ENCODE data around the gene FAM83D.

FAM83D gene

GRCh38 chr20:38975539-38976120 lies 49.4 kb downstream of the FAM83D start:
- TF ChIP-seq, protein P1, sequence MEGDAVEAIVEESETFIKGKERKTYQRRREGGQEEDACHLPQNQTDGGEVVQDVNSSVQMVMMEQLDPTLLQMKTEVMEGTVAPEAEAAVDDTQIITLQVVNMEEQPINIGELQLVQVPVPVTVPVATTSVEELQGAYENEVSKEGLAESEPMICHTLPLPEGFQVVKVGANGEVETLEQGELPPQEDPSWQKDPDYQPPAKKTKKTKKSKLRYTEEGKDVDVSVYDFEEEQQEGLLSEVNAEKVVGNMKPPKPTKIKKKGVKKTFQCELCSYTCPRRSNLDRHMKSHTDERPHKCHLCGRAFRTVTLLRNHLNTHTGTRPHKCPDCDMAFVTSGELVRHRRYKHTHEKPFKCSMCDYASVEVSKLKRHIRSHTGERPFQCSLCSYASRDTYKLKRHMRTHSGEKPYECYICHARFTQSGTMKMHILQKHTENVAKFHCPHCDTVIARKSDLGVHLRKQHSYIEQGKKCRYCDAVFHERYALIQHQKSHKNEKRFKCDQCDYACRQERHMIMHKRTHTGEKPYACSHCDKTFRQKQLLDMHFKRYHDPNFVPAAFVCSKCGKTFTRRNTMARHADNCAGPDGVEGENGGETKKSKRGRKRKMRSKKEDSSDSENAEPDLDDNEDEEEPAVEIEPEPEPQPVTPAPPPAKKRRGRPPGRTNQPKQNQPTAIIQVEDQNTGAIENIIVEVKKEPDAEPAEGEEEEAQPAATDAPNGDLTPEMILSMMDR (IDR thresholded peaks at IDR 0.05; ENCODE audit: poor library complexity, severe bottlenecking): no peak
- no peaks in the 10 kb centered on the region for H3K27me3 ChIP-seq (ENCODE audit: insufficient read depth, poor library complexity, severe bottlenecking)
- H3K4me3 ChIP-seq (ENCODE audit: severe bottlenecking): no peak overlapping the region
- H3K9me3 ChIP-seq (ENCODE audit: severe bottlenecking): no peaks in the 10 kb centered on the region
- no peak for DNase-seq (ENCODE audit: low spot score)
- no peak for ATAC-seq (ENCODE audit: low read depth)
- H3K27ac ChIP-seq (ENCODE audit: poor library complexity, severe bottlenecking): no peak overlapping the region
- peaks cover 79% of the 10 kb centered on the region for H3K36me3 ChIP-seq (ENCODE audit: low read depth)
- H3K4me1 ChIP-seq (ENCODE audit: insufficient read depth, poor library complexity, severe bottlenecking): peaks cover 28% of the 10 kb centered on the region

- no peaks in the 10 kb centered on the region for H3K27me3 ChIP-seq (ENCODE audit: insufficient read depth, poor library complexity, severe bottlenecking)
- H3K9me3 ChIP-seq (ENCODE audit: severe bottlenecking): no peaks in the 10 kb centered on the region
- H3K4me3 ChIP-seq (ENCODE audit: severe bottlenecking): no peak overlapping the region
- H3K27ac ChIP-seq (ENCODE audit: poor library complexity, severe bottlenecking): no peak overlapping the region
- H3K4me1 ChIP-seq (ENCODE audit: insufficient read depth, poor library complexity, severe bottlenecking): peaks cover 11% of the 10 kb centered on the region
- no peak for DNase-seq (ENCODE audit: low spot score)
- H3K36me3 ChIP-seq (ENCODE audit: low read depth): peaks cover 71% of the 10 kb centered on the region
- no peak for ATAC-seq (ENCODE audit: low read depth)
- TF ChIP-seq, protein P1 (IDR thresholded peaks at IDR 0.05; ENCODE audit: poor library complexity, severe bottlenecking): no peak
These were observed 53.2 kb downstream of the FAM83D start for GRCh38 chr20:38979434-38979833.

DNA sequence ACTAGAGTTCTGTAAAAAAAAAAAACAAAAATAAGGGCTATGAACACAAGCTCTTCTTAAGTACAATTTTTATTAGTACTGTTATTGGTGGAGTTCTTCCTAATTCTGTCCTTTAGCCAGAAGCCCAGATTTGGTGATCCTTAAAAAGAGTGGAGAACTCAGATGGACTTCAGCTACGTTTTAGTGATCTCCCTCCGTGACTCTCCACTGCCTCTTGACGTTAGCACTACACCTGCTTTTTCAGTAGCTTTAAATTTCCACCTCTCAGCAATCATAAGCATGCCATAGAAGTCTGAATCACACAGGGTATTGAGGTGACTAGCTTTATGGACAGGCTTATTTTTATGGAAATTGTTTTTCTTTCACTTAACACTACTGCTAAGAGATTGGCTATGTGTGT lies 53.6 kb downstream of the FAM83D start:
- no peaks in the 10 kb centered on the region for H3K9me3 ChIP-seq (ENCODE audit: severe bottlenecking)
- no peak overlapping the region for H3K4me3 ChIP-seq (ENCODE audit: severe bottlenecking)
- TF ChIP-seq, protein P1 (IDR thresholded peaks at IDR 0.05; ENCODE audit: poor library complexity, severe bottlenecking): no peak
- no peak overlapping the region for H3K27ac ChIP-seq (ENCODE audit: poor library complexity, severe bottlenecking)
- H3K36me3 ChIP-seq (ENCODE audit: low read depth): peaks cover 71% of the 10 kb centered on the region
- H3K4me1 ChIP-seq (ENCODE audit: insufficient read depth, poor library complexity, severe bottlenecking): peaks cover 15% of the 10 kb centered on the region
- ATAC-seq (ENCODE audit: low read depth): no peak
- H3K27me3 ChIP-seq (ENCODE audit: insufficient read depth, poor library complexity, severe bottlenecking): no peaks in the 10 kb centered on the region
- DNase-seq (ENCODE audit: low spot score): no peak

- H3K27ac ChIP-seq (ENCODE audit: poor library complexity, severe bottlenecking): no peak overlapping the region
- H3K27me3 ChIP-seq (ENCODE audit: insufficient read depth, poor library complexity, severe bottlenecking): no peaks in the 10 kb centered on the region
- TF ChIP-seq, protein P1 (IDR thresholded peaks at IDR 0.05; ENCODE audit: poor library complexity, severe bottlenecking): no peak
- peaks cover 23% of the 10 kb centered on the region for H3K4me1 ChIP-seq (ENCODE audit: insufficient read depth, poor library complexity, severe bottlenecking)
- ATAC-seq (ENCODE audit: low read depth): peak; percentile 41; the same call in 2 of the 3 replicates
- peaks cover 58% of the 10 kb centered on the region for H3K36me3 ChIP-seq (ENCODE audit: low read depth)
- no peak overlapping the region for H3K4me3 ChIP-seq (ENCODE audit: severe bottlenecking)
- no peaks in the 10 kb centered on the region for H3K9me3 ChIP-seq (ENCODE audit: severe bottlenecking)
- no peak for DNase-seq (ENCODE audit: low spot score)
These were observed 56.1 kb downstream of the FAM83D start for GRCh38 chr20:38982291-38982690.

- H3K4me1 ChIP-seq (ENCODE audit: insufficient read depth, poor library complexity, severe bottlenecking): peaks cover 23% of the 10 kb centered on the region
- TF ChIP-seq, protein P1 (IDR thresholded peaks at IDR 0.05; ENCODE audit: poor library complexity, severe bottlenecking): no peak
- H3K27me3 ChIP-seq (ENCODE audit: insufficient read depth, poor library complexity, severe bottlenecking): no peaks in the 10 kb centered on the region
- ATAC-seq (ENCODE audit: low read depth): no peak
- no peak overlapping the region for H3K27ac ChIP-seq (ENCODE audit: poor library complexity, severe bottlenecking)
- H3K36me3 ChIP-seq (ENCODE audit: low read depth): peaks cover 63% of the 10 kb centered on the region
- no peak overlapping the region for H3K4me3 ChIP-seq (ENCODE audit: severe bottlenecking)
- DNase-seq (ENCODE audit: low spot score): no peak
- no peaks in the 10 kb centered on the region for H3K9me3 ChIP-seq (ENCODE audit: severe bottlenecking)
These were observed 58.8 kb downstream of the FAM83D start for GRCh38 chr20:38985060-38985459.
